GM11168 (cell line): ENCODE results near the gene ITGA8.
"Not testable (repeated sequence)": the region's sequence is repeated elsewhere in the genome, so short reads cannot be mapped to it uniquely, and the experiment has no call there.

Experiments used
- in situ Hi-C: fragments of 300-500 bp; cut with MboI; formaldehyde crosslinking; loops from one replicate; pipeline ENCODE4 v1.12.0; 2022; ENCODE audit warnings: low sequenced_read_pairs; ENCODE audit not compliant: unreplicated experiment

Gene ITGA8

GRCh38 chr10:15572531-15573045, 147.1 kb downstream of the ITGA8 start:
- in situ Hi-C loops, result no loop called here

DNA sequence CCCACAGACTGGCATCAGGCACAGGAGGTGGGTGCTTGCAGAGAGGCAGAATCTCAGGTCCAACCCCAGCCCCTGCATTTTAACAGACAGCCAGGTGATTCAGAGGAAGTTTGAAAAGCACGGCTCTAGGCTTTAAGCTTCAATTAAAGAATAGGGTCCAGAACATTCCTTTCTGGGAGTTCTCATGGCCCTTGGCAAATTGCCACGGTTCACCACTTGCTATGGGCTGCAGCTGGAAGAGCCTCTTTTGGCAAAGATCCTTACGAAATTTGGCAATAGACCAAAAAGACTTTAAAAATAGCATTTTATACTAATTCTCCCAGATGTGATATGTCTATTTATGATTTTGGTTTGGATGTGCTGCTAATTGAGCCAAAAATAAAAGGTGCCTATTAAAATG, 148.1 kb downstream of the ITGA8 start:
- in situ Hi-C loops, result no loop called here

DNA sequence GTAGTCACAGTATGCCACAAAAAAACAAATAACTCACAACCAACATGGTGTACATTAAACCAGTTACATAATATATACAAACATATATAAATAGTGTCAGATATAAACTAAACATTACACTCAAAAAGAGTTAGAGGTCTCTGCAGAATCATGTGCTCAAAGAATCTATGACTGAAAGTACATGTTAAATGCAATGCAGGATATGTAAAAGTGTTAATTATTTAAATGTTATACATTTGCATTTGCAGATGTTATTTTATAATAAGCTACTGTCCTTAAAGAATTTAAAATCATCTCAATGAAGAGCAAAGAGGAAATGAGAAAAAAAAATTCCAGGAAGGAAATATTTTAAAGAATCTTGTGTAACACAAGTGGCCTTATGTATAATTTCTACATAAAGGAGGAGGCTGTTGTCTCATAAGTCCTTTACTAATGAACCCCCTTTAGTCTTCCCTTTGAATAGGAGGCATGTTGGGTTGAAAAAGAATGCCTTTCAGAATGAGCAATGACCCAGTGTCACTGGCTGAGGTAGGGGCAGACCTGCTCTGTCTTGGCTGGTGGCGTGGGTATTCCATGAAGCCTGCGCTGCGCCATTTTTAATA, 148.9 kb downstream of the ITGA8 start:
- in situ Hi-C loops, result no loop called here

DNA sequence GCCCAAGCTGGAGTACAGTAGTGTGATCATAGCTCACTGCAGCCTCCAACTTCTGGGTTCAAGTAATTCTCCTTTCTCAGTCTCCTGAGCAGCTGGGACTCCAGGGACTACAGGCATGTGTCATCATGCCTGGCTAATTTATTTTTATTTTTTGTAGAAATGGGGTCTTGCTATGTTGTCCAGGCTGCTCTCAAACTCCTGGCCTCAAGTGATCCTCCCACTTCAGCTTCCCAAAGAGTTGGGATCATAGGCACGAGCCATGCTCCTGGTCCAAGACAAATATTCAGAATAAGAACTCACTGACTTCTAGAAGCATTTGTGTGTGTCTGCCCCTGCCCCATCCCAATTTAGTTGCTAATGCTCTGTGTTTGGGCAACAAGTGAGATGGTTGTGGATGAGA, 151.8 kb downstream of the ITGA8 start:
- in situ Hi-C loops, result no loop called here

DNA sequence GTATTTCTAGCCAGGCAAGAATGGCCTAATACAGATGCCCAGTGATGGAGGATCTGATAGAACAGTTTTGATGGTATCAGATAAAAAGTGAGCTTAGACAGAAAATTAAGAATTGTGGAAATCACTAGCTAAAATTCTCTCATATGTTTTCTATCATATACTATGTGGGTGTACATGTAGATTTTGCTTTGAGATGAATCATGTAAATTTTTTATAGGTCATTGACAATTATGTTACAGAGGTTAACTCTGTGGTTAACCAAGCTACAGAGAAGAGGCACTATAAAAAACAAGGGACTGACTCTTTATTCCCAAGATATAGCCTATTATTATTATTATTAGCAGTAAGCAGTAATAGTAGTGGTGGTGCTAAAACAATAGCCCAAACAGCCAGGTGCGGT, 156.5 kb downstream of the ITGA8 start:
- in situ Hi-C loops, result no loop called here

DNA sequence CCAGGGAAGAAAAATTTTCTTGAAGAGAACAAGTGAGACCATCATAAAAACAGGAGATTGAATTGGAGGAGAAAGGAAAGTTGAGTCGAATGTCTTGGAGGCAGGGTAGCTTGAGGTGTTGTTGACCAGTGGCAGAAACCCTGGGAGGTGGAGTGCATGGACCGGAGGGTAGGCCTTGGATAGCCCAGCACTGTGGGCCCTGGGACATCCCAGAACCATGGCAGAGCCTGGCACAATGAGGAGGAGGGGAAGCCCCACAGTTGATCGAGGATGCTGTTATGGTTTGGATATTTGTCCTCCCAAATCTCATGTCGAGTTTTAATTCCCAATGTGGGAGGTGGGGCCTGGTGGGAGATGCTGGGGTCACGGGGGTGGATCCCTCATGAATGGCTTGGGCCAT, 157.1 kb downstream of the ITGA8 start:
- in situ Hi-C loops, result no loop called here

DNA sequence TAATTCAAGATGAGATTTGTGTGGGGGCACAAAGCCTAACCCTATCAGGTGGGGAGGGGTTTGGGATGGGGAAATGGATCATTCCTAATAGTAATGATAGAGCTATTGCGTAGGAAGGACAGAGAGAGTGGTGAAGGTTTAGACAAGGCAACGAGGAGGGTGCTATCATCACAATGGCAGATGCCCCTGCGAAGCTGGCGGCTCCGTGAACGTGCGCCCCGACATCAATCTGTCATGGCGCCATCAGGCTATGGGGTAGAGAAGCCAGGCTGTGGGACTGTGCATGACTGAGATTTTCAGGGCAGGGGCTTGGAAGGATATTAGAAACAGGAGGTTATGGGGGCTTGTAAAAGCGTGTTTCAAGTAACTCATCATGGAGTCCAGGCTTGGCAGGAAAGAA, 157.6 kb downstream of the ITGA8 start:
- in situ Hi-C loops, result no loop called here

DNA sequence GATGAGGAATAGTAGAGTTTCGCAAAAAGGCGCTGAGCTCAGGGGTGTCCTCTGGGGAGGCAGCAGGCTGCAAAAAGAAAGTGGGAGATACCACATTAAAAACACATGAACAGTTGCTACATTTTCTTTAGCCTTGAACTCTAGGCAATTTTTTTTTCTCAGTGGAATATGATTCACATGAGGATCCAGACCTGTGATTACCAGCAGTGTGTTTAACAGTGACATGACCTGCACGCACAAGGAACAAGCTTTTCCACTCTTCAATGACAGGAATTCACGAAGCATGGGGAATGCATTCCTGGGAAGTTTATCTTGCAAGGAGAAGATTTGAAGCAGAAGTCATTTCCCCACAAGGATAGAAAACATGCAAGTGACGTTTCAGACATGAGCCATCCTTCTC, 161.6 kb downstream of the ITGA8 start:
- in situ Hi-C loops, result no loop called here

- in situ Hi-C loops, result not testable (repeated sequence)
Measured at GRCh38 chr10:15557168-15557567, 162.6 kb downstream of the ITGA8 start.

- in situ Hi-C loops, result no loop called here
Measured at GRCh38 chr10:15550950-15551349, 168.8 kb downstream of the ITGA8 start.

- in situ Hi-C loops, result no loop called here
Measured at GRCh38 chr10:15548331-15548730, 171.4 kb downstream of the ITGA8 start.

DNA sequence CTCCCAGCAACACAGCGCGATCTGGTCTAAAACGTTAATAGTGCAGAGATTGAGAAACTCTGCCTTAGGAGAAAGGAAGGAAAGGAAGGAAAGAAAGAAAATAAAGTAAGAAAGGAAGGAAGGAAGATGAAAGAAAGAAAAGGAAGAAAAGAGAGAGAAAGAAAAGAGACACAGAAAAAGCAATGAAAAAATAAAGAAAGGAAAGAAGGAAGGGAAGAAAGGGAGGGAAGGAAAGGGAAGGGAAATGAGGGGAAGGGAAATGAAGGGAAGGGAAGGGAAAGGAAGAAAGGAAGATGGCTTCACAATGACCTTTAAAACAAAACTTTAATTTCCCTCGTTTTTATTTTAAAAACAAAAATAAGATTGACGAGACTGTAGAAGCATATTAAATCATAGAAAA, 173.1 kb downstream of the ITGA8 start:
- in situ Hi-C loops, result no loop called here

DNA sequence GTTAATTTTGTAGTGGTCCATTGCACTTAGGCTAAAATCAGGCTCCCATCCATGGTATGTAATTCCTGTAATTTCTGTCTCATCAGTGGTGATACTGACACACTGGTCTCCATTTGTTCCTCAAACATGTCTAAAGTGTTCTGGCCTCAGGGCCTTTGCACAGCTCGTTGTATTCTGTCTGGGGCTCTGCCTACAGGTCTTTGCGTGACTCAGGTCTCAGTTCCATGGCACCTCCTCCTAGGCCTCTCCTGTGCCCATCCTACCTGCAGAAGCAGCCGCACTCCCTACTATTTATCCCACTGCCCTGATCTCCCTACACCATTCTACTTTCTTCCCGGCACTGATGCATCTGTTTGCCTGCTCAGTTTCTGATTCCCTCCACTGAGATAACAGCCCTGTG, 173.8 kb downstream of the ITGA8 start:
- in situ Hi-C loops, result no loop called here

GRCh38 chr10:15545266-15545665, 174.5 kb downstream of the ITGA8 start:
- in situ Hi-C loops, result no loop called here

DNA sequence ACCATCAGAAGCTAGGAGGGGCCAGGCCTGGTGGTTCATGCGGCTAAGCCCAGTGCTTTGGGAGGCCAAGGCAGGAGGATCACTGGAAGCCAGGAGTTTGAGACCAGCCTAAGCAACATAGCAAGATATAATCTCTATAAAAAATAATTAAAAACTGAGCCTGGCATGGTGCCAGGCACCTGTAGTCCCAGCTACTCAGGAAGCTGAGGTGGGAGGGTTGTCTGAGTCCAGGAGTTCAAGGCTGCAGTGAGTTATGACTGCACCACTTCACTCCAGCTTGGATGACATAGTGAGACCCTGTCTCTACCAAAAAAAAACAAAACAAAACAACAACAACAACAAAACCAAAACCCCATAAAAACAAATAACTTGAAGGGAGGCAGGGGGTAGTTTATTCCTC, 175.7 kb downstream of the ITGA8 start:
- in situ Hi-C loops, result no loop called here

- in situ Hi-C loops, result no loop called here
Measured at GRCh38 chr10:15542817-15543216, 176.9 kb downstream of the ITGA8 start.

- in situ Hi-C loops, result no loop called here
Measured at GRCh38 chr10:15541376-15541775, 178.3 kb downstream of the ITGA8 start.

DNA sequence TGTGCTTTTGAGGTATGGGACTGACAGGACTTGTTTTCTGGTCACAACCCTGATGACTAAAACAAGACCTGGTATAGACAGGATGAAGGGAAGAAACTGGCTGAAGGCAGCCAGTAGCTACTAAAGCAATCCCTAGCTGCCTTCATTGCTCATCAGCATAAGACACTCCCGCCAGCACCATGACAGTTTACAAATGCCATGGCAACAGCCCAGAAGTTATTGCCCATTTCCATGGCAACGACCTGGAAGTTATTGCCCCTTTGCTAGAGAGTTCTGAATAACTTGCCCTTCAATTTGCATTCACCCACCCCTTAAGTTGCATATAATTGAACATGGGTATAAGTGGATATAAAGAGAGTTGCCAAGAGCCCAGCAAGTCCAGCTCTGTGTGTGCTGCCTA, 179.0 kb downstream of the ITGA8 start:
- in situ Hi-C loops, result no loop called here

GRCh38 chr10:15539262-15539661, 180.5 kb downstream of the ITGA8 start:
- in situ Hi-C loops, result no loop called here

DNA sequence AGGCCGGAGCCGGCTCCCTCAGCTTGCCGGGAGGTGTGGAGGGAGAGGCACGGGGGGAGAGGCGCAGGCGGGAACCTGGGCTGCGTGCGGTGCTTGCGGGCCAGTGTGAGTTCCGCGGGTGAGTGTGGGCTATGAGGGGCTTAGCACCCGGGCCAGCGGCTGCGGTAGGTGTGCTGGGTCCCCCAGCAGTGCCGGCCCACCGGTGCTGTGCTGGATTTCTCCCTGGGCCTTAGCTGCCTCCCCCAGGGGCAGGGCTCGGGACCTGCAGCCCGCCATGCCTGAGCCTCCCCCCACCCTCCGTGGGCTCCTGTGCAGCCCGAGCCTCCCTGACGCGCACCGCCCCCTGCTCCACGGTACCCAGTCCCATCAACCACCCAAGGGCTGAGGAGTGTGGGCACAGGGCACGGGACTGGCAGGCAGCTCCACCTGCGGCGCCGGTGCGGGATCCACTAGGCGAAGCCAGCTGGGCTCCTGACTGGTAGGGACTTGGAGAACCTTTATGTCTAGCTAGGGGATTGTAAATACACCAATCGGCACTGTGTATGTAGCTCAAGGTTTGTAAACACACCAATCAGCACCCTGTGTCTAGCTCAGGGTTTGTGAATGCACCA, 184.7 kb downstream of the ITGA8 start:
- in situ Hi-C loops, result not testable (repeated sequence)

GRCh38 chr10:15531927-15532722, 187.6 kb downstream of the ITGA8 start:
- in situ Hi-C loops, result no loop called here
